Cardiac fibroblast (primary cell): ENCODE measurements around the gene ZNF664.

ENCODE experiments used
- DNase-seq, 2 donors: peaks; one replicate each; pipeline versions ENCODE4 v3.0.0 to v3.0.0-alpha.2; 2010; ENCODE audit warnings: low read depth in 2 of 2
- H3K4me3 ChIP-seq, 2 donors: replicated peaks in 1 of 2; 1 replicate in 1 of 2; 2 replicates in 1 of 2; pipeline ENCODE4 v1.5.1; 2011; ENCODE audit warnings: low read depth in 2 of 2, low read length in 2 of 2, mild to moderate bottlenecking in 2 of 2, moderate library complexity in 1 of 2
- TF ChIP-seq, protein P1 (sequence below): IDR thresholded peaks from one replicate; pipeline ENCODE4 v1.5.1; 2011; ENCODE audit warnings: low read depth, mild to moderate bottlenecking, low read length, inconsistent platforms

The ZNF664 gene

DNA sequence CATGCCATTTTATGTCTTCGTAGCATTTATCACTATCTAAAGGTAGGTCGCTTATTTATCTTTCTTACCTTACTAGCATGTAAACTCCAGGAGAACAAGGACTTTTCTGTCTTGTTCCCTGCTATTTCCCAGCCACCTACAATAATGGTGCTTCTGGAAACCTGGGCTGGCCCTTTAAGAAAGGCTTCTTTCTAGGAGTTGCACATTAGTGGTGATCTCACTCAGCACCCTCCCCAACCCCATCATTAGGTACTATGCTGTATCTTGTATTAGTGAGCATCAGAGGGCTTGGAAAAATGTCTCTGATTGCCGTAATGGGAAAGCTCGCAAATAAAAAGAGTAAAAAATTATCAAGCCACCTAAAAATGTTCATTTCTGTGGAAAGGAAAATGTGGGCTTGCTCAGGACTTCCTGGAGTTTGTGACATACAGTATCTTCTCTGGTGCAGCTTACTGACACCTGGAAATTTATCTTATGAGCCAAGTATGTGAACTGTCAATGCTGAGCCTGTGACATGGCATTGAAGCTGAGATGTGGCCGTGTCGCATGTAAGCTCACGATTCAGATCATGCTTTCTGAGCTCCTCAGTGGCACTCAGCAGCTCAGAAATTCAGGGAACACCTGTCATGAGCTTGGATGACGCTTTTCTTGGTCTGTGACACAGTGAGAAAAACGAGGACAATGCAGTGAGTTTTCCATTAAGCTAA lies 12.8 kb upstream of the ZNF664 start:
- TF ChIP-seq, protein P1, sequence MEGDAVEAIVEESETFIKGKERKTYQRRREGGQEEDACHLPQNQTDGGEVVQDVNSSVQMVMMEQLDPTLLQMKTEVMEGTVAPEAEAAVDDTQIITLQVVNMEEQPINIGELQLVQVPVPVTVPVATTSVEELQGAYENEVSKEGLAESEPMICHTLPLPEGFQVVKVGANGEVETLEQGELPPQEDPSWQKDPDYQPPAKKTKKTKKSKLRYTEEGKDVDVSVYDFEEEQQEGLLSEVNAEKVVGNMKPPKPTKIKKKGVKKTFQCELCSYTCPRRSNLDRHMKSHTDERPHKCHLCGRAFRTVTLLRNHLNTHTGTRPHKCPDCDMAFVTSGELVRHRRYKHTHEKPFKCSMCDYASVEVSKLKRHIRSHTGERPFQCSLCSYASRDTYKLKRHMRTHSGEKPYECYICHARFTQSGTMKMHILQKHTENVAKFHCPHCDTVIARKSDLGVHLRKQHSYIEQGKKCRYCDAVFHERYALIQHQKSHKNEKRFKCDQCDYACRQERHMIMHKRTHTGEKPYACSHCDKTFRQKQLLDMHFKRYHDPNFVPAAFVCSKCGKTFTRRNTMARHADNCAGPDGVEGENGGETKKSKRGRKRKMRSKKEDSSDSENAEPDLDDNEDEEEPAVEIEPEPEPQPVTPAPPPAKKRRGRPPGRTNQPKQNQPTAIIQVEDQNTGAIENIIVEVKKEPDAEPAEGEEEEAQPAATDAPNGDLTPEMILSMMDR: no peak
- no peak for DNase-seq
- no peak overlapping the region for H3K4me3 ChIP-seq

DNA sequence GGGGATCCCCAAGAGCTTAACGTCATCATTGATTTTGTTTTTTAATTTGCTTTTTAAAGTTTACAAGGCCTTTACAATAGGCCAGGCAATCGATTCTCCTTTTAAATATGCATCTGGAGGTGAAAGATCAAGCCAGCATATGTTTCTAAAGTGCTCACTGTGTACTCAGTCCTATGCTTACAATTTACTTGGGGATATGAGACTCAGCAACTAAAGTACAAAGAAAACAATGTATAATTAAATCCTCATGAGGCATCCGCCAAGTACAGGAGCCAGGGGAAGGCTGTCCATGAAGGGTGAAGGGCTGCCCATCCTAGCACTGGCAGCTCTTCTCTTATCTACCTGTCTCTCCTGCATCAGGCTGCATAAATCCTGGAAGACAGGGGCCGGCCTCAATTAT lies 12.2 kb upstream of the ZNF664 start:
- no peak for DNase-seq
- TF ChIP-seq, protein P1: no peak
- H3K4me3 ChIP-seq: no peak overlapping the region

DNA sequence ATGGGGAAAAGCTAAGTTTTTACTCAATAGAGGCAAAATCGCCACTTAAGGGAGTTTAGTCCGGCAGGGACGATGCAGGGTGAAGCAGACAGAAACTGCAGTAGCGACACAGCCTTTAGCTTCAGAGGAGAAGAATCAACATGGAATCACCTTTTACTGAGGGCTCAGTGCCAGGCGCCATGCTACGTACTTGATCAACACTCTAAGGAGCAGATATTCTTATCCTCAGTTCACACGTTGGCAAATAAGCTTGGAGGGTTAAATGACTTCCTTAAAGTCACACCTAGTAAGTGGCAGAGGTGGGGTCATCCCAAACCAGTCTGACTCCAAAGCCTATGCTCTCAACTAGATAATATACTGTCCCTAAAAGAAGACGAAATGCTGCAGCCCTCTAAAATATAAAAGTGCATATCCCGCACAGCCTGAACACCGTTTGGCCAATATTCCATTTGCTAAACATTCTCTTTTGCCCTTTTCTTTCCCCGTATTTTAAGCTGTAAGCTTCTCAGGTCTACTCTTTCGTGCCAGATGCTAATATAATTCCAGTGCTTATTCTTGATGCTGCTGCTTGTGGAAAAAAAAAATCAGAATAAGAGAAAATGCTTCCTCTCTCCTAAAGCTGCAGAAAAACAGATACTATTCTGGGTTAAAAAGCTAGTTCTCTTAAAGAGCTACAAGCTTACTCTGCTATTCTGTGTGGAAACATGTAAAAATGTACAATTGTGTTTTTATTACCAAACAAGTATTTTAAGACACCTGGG lies 11.2 kb upstream of the ZNF664 start:
- no peak for DNase-seq
- TF ChIP-seq, protein P1: no peak
- no peak overlapping the region for H3K4me3 ChIP-seq

DNA sequence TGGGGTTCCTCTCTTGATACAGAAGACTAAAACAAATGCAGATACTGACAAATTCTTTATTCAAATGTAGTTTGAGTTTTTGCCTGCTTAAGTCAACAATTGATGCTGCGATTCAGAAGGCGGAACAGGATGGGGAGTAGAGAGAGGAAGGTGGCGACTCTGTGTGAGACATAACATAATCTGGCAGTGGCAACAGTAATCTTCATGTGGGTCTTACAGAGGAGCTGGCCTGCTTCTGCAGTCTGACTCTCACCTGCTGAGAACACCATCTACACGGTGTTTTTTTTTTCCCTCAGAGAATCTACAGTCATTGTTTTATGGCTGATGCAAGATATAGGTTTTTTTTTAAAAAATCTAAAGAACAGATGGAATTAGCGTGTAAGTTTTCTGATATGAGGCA lies 10.5 kb upstream of the ZNF664 start:
- no peak for DNase-seq
- TF ChIP-seq, protein P1: no peak
- H3K4me3 ChIP-seq: no peak overlapping the region

DNA sequence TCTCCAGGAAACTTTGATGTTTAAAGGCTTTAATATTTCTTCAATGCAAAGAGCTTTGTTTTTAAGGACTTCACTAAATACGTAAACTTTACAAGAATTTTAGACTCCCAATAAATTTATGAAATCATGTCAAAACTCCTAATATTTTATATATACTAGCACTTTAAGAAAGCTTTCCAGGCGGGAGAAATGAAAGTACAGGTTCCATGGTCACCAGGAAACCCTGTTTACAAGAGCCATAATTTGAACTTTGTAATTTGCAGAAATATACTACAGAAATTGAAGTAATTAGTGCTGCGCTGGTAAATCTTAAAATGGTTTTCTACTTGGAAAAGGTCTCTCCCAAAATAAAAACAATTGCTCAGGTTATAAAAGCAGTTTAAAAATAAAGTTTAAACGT lies 9.2 kb upstream of the ZNF664 start:
- no peak for DNase-seq
- no peak overlapping the region for H3K4me3 ChIP-seq
- TF ChIP-seq, protein P1: no peak

DNA sequence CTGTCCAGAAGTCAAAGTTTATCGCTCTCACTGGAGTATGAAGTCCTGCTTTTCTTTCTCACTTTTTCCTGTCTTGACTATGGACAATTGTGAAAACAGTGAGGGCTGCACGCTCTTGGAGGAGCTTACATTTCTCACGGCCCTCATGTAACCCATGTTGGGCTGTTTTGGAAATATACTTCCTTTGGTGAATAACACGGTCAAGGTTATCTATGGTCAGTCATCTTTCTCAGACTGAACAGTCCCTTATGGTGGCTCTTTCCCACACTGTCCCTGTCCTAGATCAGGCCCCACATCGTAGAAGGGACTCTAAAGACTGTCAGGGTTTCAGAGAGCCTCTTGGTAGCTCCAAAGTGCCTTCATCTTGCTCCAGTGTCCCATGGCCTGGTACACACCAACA lies 7.6 kb upstream of the ZNF664 start:
- TF ChIP-seq, protein P1: no peak
- DNase-seq: no peak
- no peak overlapping the region for H3K4me3 ChIP-seq
